Right atrium auricular region (tissue), 2 donors: ENCODE measurements around the gene ACSM2B. TPM values are rescaled to one million over a fixed set of nuclear protein-coding genes. Genes with fewer than 3 reads are reported as not detected.
"Not testable (repeated sequence)": the region's sequence is repeated elsewhere in the genome, so short reads cannot be mapped to it uniquely, and the experiment has no call there.

ENCODE experiments used
- DNase-seq: peaks from one replicate; pipeline ENCODE4 v3.0.0-alpha.2; 2019; ENCODE audit warnings: low spot score
- H3K27ac ChIP-seq, 2 donors: fragments of 200-600 bp; sonication (generic); 1 replicate in 1 of 2; 2 replicates in 1 of 2; pipeline ENCODE4 v1.5.1; 2016 to 2019
- H3K27me3 ChIP-seq, 2 donors: fragments of 200-600 bp; sonication (generic); one replicate each; pipeline versions ENCODE4 v1.5.1 to v1.6.0; 2017 to 2019
- H3K36me3 ChIP-seq: fragments of 200-600 bp; sonication (generic); one replicate; pipeline ENCODE4 v1.5.1; 2016
- H3K4me1 ChIP-seq, 2 donors: fragments of 200-600 bp; sonication (generic); one replicate each; pipeline versions ENCODE4 v1.5.1 to v1.6.0; 2017 to 2019
- H3K4me3 ChIP-seq, 2 donors: fragments of 200-600 bp; sonication (generic); 1 replicate in 1 of 2; 2 replicates in 1 of 2; pipeline ENCODE4 v1.5.1; 2017 to 2019; ENCODE audit warnings: mild to moderate bottlenecking in 1 of 2, moderate library complexity in 1 of 2
- H3K9me3 ChIP-seq, 2 donors: fragments of 200-600 bp; sonication (generic); one replicate each; pipeline ENCODE4 v1.5.1; 2019
- total RNA-seq, 2 donors: library from RNA; depleted of rRNA; stranded (reverse); fragments of >200 nt; gene quantifications; one replicate each; pipeline ENCODE4 v1.1.0, GENCODE V29; 2016
- TF ChIP-seq, protein P1 (sequence below), 2 donors: fragments of 200-600 bp; sonication (generic); IDR thresholded peaks; one replicate each; pipeline ENCODE4 v1.5.1; 2019; ENCODE audit warnings: antibody characterized with exemption in 2 of 2

The ACSM2B gene
- total RNA-seq, 2 donors from 2014 or later = not detected

DNA sequence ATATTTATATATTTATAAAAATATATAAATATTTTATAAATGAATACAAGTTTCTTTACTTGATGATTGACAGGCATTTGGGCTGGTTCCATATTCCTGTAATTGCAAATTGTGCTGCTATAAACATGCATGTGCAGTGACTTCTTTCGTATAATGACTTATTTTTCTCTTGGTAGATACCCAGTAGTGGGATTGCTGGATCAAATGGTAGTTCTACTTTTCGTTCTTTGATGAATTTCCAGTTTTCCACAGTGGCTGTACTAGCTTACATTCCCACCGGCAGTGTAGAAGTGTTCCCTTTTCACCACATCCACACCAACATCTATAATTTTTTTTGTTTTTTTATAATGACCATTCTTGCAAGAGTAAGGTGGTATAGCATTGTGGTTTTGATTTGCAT is 7.8 kb downstream of the ACSM2B start:
- no peak for DNase-seq
- Histone ChIP-seq H3K36me3 (no peaks in the 10 kb centered on the region), H3K27ac (no peak overlapping the region), H3K4me3 (no peak overlapping the region), H3K9me3 (no peaks in the 10 kb centered on the region), H3K4me1 (no peaks in the 10 kb centered on the region), H3K27me3 (no peaks in the 10 kb centered on the region)
- TF ChIP-seq, protein P1, sequence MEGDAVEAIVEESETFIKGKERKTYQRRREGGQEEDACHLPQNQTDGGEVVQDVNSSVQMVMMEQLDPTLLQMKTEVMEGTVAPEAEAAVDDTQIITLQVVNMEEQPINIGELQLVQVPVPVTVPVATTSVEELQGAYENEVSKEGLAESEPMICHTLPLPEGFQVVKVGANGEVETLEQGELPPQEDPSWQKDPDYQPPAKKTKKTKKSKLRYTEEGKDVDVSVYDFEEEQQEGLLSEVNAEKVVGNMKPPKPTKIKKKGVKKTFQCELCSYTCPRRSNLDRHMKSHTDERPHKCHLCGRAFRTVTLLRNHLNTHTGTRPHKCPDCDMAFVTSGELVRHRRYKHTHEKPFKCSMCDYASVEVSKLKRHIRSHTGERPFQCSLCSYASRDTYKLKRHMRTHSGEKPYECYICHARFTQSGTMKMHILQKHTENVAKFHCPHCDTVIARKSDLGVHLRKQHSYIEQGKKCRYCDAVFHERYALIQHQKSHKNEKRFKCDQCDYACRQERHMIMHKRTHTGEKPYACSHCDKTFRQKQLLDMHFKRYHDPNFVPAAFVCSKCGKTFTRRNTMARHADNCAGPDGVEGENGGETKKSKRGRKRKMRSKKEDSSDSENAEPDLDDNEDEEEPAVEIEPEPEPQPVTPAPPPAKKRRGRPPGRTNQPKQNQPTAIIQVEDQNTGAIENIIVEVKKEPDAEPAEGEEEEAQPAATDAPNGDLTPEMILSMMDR (IDR thresholded peaks at IDR 0.05) = no peak

GRCh38 chr16:20566864-20567263 is 9.3 kb downstream of the ACSM2B start:
- TF ChIP-seq, protein P1 (IDR thresholded peaks at IDR 0.05) = no peak
- no peak overlapping the region for H3K27ac ChIP-seq
- H3K36me3 ChIP-seq = no peaks in the 10 kb centered on the region
- no peak for DNase-seq
- peaks cover 0 to 10% of the 10 kb centered on the region in 2 donors for H3K9me3 ChIP-seq
- no peaks in the 10 kb centered on the region for H3K27me3 ChIP-seq
- H3K4me3 ChIP-seq = no peak overlapping the region
- H3K4me1 ChIP-seq = no peaks in the 10 kb centered on the region

GRCh38 chr16:20565334-20565733 is 10.8 kb downstream of the ACSM2B start:
- not testable (repeated sequence) for H3K27me3 ChIP-seq, H3K4me3 ChIP-seq, H3K4me1 ChIP-seq, H3K36me3 ChIP-seq, H3K9me3 ChIP-seq, H3K27ac ChIP-seq, DNase-seq

GRCh38 chr16:20564218-20564617 is 11.9 kb downstream of the ACSM2B start:
- not testable (repeated sequence) for H3K9me3 ChIP-seq, H3K36me3 ChIP-seq

GRCh38 chr16:20555628-20556027 is 20.5 kb downstream of the ACSM2B start:
- H3K9me3 ChIP-seq, H3K4me1 ChIP-seq, H3K27me3 ChIP-seq, H3K4me3 ChIP-seq, H3K27ac ChIP-seq, DNase-seq, H3K36me3 ChIP-seq: not testable (repeated sequence)

More at GRCh38 chr16:20564218-20564617, 11.9 kb downstream of the ACSM2B start:
- not testable (repeated sequence) for H3K27ac ChIP-seq, DNase-seq, H3K27me3 ChIP-seq, H3K4me3 ChIP-seq, H3K4me1 ChIP-seq

- not testable (repeated sequence) for H3K27me3 ChIP-seq, H3K27ac ChIP-seq, H3K36me3 ChIP-seq, H3K9me3 ChIP-seq, H3K4me1 ChIP-seq, DNase-seq, H3K4me3 ChIP-seq
Measured at GRCh38 chr16:20554689-20555088, 21.5 kb downstream of the ACSM2B start.

DNA sequence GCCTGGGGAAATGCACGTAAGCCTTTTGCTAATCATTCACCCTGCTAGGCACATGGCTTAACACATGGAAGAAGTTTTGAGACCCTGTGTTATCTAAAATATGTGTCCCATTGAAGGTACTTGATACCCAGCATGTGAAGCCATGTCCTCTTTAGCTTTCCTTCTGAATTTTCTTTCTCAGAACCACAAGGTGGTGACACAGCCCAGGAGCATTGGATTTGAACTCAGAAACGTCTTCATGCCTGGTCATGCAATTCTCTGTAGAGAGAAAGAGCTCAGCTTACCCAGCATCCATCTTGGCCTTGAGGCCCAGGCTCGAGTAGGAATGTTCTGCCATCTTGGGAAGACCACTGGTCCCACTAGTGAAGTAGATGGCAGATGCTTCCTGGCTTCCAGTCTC is 22.7 kb downstream of the ACSM2B start:
- not testable (repeated sequence) for H3K9me3 ChIP-seq, H3K27me3 ChIP-seq, H3K4me1 ChIP-seq, DNase-seq, H3K36me3 ChIP-seq, H3K27ac ChIP-seq, H3K4me3 ChIP-seq
- TF ChIP-seq, protein P1 (IDR thresholded peaks at IDR 0.05) = peak in 1 of 2 donors; percentile 11

DNA sequence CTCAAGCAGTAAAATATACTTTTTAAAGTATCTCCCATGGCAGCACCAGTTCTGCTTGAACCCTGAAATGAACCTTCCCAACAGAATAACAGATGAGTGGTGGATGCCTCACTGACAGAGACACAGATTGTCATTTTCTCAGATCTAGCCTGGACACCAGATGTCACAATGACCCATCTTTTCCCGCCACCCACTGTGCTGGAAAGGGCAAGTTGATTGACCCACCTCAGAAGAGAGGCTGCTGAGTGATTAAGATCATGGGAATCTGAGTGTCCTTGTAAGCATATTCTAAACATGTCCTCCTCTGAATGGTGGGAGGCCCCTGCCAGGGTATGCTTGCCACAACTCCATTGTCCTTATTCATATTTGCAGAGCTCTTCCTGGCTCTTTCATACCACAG is 29.2 kb downstream of the ACSM2B start:
- not testable (repeated sequence) for H3K9me3 ChIP-seq, H3K27me3 ChIP-seq, H3K4me3 ChIP-seq, H3K27ac ChIP-seq, H3K36me3 ChIP-seq, DNase-seq, H3K4me1 ChIP-seq

- H3K27me3 ChIP-seq, H3K9me3 ChIP-seq, H3K36me3 ChIP-seq, H3K4me3 ChIP-seq, DNase-seq, H3K4me1 ChIP-seq, H3K27ac ChIP-seq: not testable (repeated sequence)
Measured at GRCh38 chr16:20546278-20546853, 29.8 kb downstream of the ACSM2B start.

DNA sequence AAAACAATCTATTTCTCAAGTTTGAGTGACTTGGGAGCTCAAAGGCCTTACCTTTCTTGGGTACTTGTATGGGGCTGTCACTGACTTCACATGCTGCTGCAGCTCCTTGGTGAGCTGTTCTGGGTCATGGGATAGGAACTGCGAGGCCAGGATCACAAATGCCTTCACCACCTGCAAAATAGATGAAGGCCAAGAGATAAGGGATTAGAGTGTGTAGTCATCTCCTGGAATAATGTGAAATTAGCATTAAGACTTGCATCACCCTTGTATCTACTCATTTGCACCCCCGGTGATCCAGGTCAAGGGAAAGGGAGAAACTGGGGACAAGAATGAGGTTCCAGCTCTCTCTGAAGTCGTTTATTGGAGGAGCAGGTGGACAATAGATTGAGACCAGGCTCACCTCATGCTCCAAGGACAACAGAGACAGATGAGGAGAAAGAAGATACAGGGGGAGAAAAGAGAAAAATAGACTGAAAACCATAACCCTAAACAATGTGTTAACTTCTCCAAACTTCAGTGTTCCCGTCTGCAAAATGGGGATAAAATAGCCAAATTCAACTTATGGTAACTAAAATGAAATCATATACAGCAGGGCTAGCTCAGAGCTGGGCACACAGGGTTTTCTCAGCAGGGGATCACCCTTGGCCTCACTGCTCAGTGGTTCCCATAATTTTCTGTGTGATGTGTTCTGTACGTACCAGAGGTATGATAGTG is 35.4 kb downstream of the ACSM2B start:
- not testable (repeated sequence) for H3K4me1 ChIP-seq, H3K27ac ChIP-seq, H3K36me3 ChIP-seq, H3K9me3 ChIP-seq, H3K27me3 ChIP-seq, DNase-seq, H3K4me3 ChIP-seq
